Naive thymus-derived CD8-positive, alpha-beta T cell (primary cell): ENCODE results near the gene PIK3AP1. TPM values are rescaled to one million over a fixed set of nuclear protein-coding genes. Genes with fewer than 3 reads are reported as not detected.
"Not testable (repeated sequence)": the region's sequence is repeated elsewhere in the genome, so short reads cannot be mapped to it uniquely, and the experiment has no call there.

Experiments
- ATAC-seq, 2 donors: fragments of 150-1000 bp; cut with Tn5 transposase in 1 of 2; sonication (Bioruptor Pico), chemical (Tn5 transposase) in 1 of 2; 1 replicate in 1 of 2; 2 replicates in 1 of 2; pipeline ENCODE4 v1.10.0; 2021; ENCODE audit warnings: mild to moderate bottlenecking in 2 of 2, moderate library complexity in 2 of 2
- POLR2A ChIA-PET: fragments of 350-600 bp; sonication (Branson Sonifier 250); formaldehyde crosslinking; loops from one replicate; lab custom pipeline; 2021; ENCODE audit warnings: antibody characterized with exemption; lab: Charles Lee
- DNase-seq, 10 donors: peaks; one replicate each; pipeline versions ENCODE4 v3.0.0 to v3.0.0-alpha.2; 2020 to 2022
- H3K27ac Mint-ChIP-seq, 10 donors: one replicate each; pipeline ENCODE4 v1.8.0; 2020 to 2022; ENCODE audit warnings: mild to moderate bottlenecking in 10 of 10, mixed read lengths in 10 of 10, moderate library complexity in 4 of 10, inconsistent platforms in 1 of 10
- H3K27me3 Mint-ChIP-seq, 5 donors: one replicate each; pipeline ENCODE4 v1.8.0; 2021 to 2022; ENCODE audit warnings: mixed read lengths in 5 of 5
- H3K36me3 Mint-ChIP-seq, 3 donors: one replicate each; pipeline ENCODE4 v1.8.0; 2020 to 2022; ENCODE audit warnings: mixed read lengths in 3 of 3, mild to moderate bottlenecking in 2 of 3, inconsistent platforms in 1 of 3
- H3K4me1 Mint-ChIP-seq, 4 donors: one replicate each; pipeline ENCODE4 v1.8.0; 2021 to 2022; ENCODE audit warnings: mixed read lengths in 4 of 4
- H3K4me3 Mint-ChIP-seq, 10 donors: one replicate each; pipeline ENCODE4 v1.8.0; 2020 to 2022; ENCODE audit warnings: mild to moderate bottlenecking in 10 of 10, mixed read lengths in 10 of 10, moderate library complexity in 6 of 10, inconsistent platforms in 1 of 10
- H3K9me3 Mint-ChIP-seq, 9 donors: one replicate each; pipeline ENCODE4 v1.8.0; 2020 to 2022; ENCODE audit warnings: mixed read lengths in 9 of 9, mild to moderate bottlenecking in 3 of 9, inconsistent platforms in 1 of 9, moderate library complexity in 1 of 9
- polyA plus RNA-seq, 3 donors: library from polyadenylated mRNA; unstranded; fragments of 300-500 nt; fragmentation: Illumina TruSeq; gene quantifications; one replicate each; pipeline ENCODE4 v1.2.3, GENCODE V29; 2021
- total RNA-seq, 8 experiments: library from RNA in 2 of 8; stranded (reverse) in 2 of 8; gene quantifications; one replicate each; pipeline ENCODE4 v1.2.3 and lab custom pipeline; 2021 to 2026

Gene PIK3AP1
- total and polyA plus RNA-seq, 5 experiments from 2014 or later: 0.77 to 20.2 (median 4.7) TPM

DNA sequence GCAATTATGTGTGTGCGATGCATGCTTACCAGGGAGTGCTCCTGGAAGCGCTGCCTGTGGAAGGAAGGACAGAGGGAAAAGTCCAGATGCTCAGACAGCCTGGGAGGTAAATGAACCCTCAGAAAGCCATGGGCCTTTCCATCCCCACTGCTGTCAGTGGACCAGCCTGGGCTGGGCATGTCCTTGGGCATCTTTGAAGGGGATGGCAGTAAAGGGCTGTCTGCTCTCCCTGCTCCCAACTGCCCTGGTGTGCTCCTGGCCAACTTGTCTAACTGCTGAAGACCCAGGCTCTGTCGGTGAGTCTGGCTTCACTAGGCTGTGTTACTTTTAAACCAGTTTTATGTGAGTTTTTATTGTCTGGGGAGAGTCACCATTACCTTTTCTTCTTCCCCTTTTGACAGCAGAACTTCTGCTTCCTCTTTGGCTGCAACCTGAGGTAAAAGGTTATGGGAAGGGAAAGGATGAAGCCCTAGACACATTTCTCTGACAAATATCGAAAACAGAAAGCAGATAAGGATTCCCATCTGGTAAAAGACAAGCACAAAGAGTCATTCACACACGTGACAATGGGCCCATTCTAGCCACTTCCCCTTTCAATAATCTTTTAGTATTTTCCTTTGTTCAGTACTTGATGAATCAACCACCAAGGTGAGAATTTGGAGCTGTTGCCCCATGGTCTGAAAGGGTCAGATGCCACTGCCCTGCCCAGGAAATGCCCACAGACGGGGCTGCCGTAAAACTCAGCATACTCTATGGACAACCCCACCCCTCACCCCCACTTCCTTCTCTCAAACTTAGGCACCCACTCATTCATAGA, 27.6 kb upstream of the PIK3AP1 start:
- ATAC-seq (peak in 1 of 2 donors; percentile 53), DNase-seq (peak in 1 of 10 donors; percentile 17)
- POLR2A ChIA-PET: no interaction called here
- peaks cover 0 to 31% (median 0%) of the 10 kb centered on the region in 4 donors for H3K4me1 Mint-ChIP-seq
- H3K27ac Mint-ChIP-seq: peak overlapping the region in 3 of 10 donors; percentile 48 to 87 (median 81)
- peak overlapping the region in 3 of 10 donors; percentile 7 to 63 (median 12) for H3K4me3 Mint-ChIP-seq
- H3K36me3 Mint-ChIP-seq: no peaks in the 10 kb centered on the region
- H3K9me3 Mint-ChIP-seq: no peaks in the 10 kb centered on the region
- peaks cover 0 to 4% (median 0%) of the 10 kb centered on the region in 5 donors for H3K27me3 Mint-ChIP-seq

DNA sequence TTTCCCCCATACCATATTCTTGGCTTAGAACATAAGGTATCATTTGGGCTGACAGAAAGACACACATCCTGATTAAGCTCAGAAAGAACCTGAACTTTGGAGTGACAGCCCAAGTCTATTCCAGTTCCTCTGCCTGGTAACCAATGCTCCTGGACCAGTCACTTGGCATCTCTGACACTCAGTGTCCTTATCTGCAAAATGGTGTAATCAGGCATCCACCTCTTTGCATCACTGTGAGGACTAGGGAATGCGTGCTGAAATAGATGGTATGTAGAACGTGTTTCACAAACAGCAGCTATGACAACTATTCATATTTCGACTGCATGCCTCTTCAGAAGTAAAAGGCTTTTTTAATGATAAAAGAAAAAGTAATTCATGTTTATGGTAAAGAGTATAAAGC, 26.2 kb upstream of the PIK3AP1 start:
- H3K4me3 Mint-ChIP-seq: peak overlapping the region in 1 of 10 donors; percentile 36
- no peaks in the 10 kb centered on the region for H3K9me3 Mint-ChIP-seq
- peaks cover 0 to 7% (median 2%) of the 10 kb centered on the region in 5 donors for H3K27me3 Mint-ChIP-seq
- no peak for DNase-seq
- POLR2A ChIA-PET: no interaction called here
- no peak for ATAC-seq
- peaks cover 0 to 31% (median 0%) of the 10 kb centered on the region in 4 donors for H3K4me1 Mint-ChIP-seq
- no peaks in the 10 kb centered on the region for H3K36me3 Mint-ChIP-seq
- H3K27ac Mint-ChIP-seq: no peak overlapping the region

DNA sequence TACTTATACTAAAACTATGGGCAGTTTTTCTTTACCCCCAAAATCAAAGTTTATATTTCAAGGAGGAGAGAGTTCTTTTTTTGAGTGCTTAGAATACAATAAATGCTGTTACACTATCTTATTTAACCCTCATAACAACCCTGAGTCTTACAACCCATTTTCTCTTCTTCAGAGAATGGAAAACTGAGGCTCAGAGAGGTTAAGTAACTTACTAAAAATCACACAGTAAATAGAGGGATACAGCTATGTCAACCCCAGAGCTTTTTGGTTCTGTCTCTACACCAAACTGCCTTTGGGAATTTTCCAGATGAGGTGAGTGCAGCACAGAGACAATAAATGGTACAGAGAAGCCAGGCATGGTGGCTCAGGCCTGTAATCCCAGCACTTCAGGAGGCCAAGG, 25.6 kb upstream of the PIK3AP1 start:
- H3K4me3 Mint-ChIP-seq: no peak overlapping the region
- POLR2A ChIA-PET: no interaction called here
- DNase-seq (no peak), ATAC-seq (no peak)
- H3K4me1 Mint-ChIP-seq: peaks cover 0 to 33% (median 0%) of the 10 kb centered on the region in 4 donors
- H3K36me3 Mint-ChIP-seq: no peaks in the 10 kb centered on the region
- no peak overlapping the region for H3K27ac Mint-ChIP-seq
- peaks cover 0 to 7% (median 2%) of the 10 kb centered on the region in 5 donors for H3K27me3 Mint-ChIP-seq
- H3K9me3 Mint-ChIP-seq: no peaks in the 10 kb centered on the region

DNA sequence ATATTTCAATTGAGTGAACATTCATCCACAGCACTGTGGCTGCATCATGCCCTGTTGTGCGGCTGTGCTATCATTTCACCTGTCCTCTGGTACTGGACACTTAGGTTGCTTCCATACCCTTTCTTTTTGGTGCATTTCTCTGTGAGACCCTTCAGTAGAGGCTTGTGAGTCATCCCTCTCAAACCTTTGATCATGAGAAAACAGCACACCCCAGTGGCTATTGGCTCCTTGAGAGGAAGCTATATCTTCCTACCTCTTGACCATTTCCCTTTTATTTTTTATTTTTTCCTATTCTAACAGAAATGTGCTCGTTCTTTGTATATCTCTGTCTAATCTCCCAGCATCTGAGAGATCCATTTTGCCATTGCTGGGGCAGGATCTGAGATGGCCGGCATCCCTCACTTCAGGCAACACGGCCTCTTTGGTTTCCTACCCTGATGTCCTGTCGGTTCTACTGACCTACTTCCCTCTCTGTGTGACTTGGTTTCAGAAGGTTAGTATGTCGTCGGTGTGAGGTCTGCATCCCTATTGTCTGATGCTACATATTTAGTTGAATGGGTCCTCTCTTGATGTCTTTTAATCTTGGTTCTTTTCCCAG, 23.8 kb upstream of the PIK3AP1 start:
- Mint-ChIP-seq H3K9me3 (no peaks in the 10 kb centered on the region), H3K27ac (peak overlapping the region in 2 of 10 donors; percentile 46 to 52), H3K4me3 (peak overlapping the region in 1 of 10 donors; percentile 33), H3K27me3 (peaks cover 0 to 7% (median 2%) of the 10 kb centered on the region in 5 donors), H3K36me3 (no peaks in the 10 kb centered on the region), H3K4me1 (peaks cover 0 to 43% (median 0%) of the 10 kb centered on the region in 4 donors)
- DNase-seq (peak in 1 of 10 donors; percentile 4), ATAC-seq (no peak)
- POLR2A ChIA-PET: no interaction called here

DNA sequence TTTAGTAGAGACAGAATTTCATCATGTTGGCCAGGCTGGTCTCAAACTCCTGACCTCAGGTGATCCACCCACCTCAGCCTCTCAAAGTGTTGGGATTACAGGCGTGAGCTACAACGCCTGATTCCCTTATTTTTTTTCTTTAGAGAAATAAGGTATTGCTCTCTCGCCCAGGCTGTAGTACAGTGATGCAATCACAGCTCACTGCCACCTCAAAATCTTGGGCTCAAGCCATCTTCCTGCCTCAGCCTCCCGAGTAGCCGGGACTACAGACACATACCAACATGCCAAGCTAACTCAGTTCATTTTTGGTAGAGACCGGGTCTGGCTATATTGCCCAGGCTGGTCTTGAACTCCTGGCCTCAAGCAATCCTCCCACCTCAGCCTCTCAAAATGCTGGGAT, 21.2 kb upstream of the PIK3AP1 start:
- H3K9me3 Mint-ChIP-seq, DNase-seq, ATAC-seq, H3K36me3 Mint-ChIP-seq, POLR2A ChIA-PET, H3K27me3 Mint-ChIP-seq, H3K4me3 Mint-ChIP-seq: not testable (repeated sequence)
- Mint-ChIP-seq H3K4me1 (peaks cover 0 to 40% (median 0%) of the 10 kb centered on the region in 4 donors), H3K27ac (peak overlapping the region in 1 of 10 donors; percentile 75)

DNA sequence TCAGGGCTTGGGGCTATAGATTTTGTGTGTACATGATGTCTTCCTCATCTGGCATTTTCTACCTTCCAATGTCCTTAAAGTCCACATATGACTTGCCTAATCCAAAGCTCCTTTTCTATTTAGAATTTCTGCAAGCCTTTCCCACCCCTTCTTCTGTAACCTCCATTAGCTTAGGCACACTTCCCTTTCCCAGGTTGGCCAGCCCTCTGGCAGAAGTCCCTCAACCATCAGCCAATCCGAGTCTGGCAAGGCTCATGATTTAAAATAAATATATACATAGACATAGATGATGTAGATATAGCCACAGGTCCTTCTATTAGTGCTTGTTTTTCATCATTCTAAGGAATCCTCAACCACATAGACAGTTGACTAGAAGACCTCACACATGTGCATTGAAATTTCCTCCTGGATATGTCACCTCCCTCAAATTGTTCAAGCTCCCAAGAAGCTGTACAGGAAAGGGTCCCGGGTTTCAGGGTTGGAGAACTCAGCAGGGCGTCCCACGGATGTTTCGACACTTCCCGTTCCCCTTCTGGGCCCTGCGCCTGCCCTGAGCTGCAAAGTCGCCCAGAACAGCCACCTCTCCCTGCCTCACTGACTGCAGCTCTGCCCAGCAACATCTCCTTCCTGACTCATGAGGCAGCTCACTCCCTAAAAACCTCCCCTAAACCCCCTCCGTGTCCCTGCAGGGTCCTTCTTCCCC, 20.4 kb upstream of the PIK3AP1 start:
- Mint-ChIP-seq H3K4me3 (peak overlapping the region in 1 of 10 donors; percentile 39), H3K27me3 (peaks cover 0 to 7% (median 2%) of the 10 kb centered on the region in 5 donors), H3K36me3 (no peaks in the 10 kb centered on the region), H3K4me1 (peaks cover 0 to 40% (median 0%) of the 10 kb centered on the region in 4 donors), H3K9me3 (no peaks in the 10 kb centered on the region), H3K27ac (peak overlapping the region in 3 of 10 donors; percentile 4 to 83 (median 75))
- POLR2A ChIA-PET: no interaction called here
- DNase-seq: no peak
- ATAC-seq: no peak

DNA sequence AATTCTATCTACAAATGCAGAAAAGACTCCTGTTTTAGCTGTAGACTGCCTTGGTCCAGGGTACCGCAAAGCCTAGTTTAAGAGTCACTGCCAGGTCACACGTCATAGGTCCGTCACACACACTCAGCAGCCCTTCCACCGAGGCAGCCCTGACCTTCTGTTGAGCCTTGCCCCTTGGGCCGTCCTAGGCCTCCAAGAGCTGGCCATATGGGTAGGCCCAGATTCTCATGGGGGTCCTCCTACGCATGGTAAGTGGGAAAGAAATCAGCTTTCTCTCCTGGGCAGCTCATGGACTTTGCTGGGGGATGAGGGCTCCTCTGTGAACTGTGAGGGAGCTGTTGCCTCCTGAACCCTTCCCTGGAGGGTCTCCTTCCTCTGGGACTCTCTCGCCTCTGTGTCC, 19.8 kb upstream of the PIK3AP1 start:
- H3K9me3 Mint-ChIP-seq: no peaks in the 10 kb centered on the region
- peak overlapping the region in 2 of 10 donors; percentile 4 to 75 for H3K27ac Mint-ChIP-seq
- no peak overlapping the region for H3K4me3 Mint-ChIP-seq
- DNase-seq (no peak), ATAC-seq (no peak)
- no peaks in the 10 kb centered on the region for H3K36me3 Mint-ChIP-seq
- H3K27me3 Mint-ChIP-seq: peaks cover 0 to 6% (median 2%) of the 10 kb centered on the region in 5 donors
- POLR2A ChIA-PET: no interaction called here
- peaks cover 0 to 37% (median 0%) of the 10 kb centered on the region in 4 donors for H3K4me1 Mint-ChIP-seq

DNA sequence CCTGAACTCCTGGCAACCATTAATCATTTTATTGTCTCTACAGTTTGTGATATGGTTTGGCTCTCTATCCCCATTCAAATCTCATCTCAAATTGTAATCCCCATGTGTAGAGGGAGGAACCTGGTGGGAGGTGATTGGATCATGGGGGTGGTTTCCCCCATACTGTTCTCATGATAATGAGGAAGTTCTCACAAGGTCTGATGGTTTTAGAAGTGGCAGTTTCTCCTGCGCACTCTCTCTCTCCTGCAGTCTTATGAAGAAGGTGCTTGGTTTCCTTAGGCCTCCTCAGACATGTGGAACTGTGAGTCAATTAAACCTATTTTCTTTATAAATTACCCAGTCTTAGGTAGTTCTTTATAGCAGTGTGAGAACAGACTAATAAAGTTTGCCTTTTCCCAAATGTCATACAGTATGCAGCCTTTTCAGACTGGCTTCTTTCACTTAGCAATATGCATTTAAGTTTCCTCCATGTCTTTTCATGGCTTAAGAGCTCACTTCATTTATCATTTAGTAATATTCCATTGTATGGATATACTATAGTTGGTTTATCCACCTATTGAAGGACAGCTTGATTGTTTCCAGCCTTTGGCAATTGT, 17.1 kb upstream of the PIK3AP1 start:
- H3K4me1 Mint-ChIP-seq: peaks cover 0 to 27% (median 0%) of the 10 kb centered on the region in 4 donors
- ATAC-seq: peak in 1 of 2 donors; percentile 37
- H3K9me3 Mint-ChIP-seq, DNase-seq, POLR2A ChIA-PET, H3K27me3 Mint-ChIP-seq, H3K36me3 Mint-ChIP-seq: not testable (repeated sequence)
- H3K27ac Mint-ChIP-seq: peak overlapping the region in 1 of 10 donors; percentile 27
- peak overlapping the region in 1 of 10 donors; percentile 65 for H3K4me3 Mint-ChIP-seq

DNA sequence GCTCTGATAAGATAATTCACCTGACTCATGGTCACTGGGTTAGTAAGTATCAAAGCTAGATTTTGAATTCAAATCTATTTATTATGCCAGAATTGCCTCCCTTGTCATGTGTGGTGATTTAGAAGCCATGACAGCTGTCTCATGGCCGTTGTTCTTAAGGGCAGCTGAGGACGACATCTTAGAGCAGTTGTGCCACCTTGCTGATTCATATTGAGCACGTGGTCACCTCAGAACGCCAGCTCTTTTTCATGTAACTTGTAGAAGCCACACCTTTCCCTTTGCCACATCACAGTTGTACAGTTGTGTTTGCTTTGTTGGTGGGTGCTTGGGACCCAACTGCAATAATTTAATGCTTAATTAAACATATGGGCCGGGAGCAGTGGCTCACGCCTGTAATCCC, 4.3 kb upstream of the PIK3AP1 start:
- Mint-ChIP-seq H3K9me3 (no peaks in the 10 kb centered on the region), H3K4me1 (peaks cover 12 to 38% (median 19%) of the 10 kb centered on the region in 4 donors), H3K27me3 (no peaks in the 10 kb centered on the region), H3K27ac (no peak overlapping the region), H3K4me3 (no peak overlapping the region), H3K36me3 (no peaks in the 10 kb centered on the region)
- POLR2A ChIA-PET: no interaction called here
- DNase-seq (no peak), ATAC-seq (no peak)

DNA sequence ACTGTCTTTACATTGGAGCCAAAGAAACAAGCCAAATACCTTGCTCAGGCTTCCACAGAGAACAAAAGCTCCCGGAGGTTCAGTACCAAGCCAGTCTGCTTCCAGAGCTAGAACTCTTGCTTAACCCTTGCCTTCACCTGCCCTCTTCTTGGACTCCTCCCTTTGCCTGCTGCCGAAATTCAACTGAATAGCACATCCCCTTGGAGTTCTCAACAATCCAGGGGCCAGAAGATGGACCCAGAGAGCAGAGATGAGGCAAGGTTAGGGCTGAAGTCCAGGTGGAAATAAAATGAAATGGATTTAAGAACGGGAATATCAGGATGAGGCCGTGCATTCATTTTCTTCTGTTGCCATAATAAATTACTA, 876 bp upstream of the PIK3AP1 start:
- peak overlapping the region; percentile 83 to 94 (median 87) for H3K4me3 Mint-ChIP-seq
- no peaks in the 10 kb centered on the region for H3K27me3 Mint-ChIP-seq
- DNase-seq (no peak), ATAC-seq (no peak)
- no peaks in the 10 kb centered on the region for H3K9me3 Mint-ChIP-seq
- H3K27ac Mint-ChIP-seq: peak overlapping the region; percentile 21 to 90 (median 77)
- H3K4me1 Mint-ChIP-seq: peaks cover 16 to 59% (median 21%) of the 10 kb centered on the region in 4 donors
- H3K36me3 Mint-ChIP-seq: no peaks in the 10 kb centered on the region
- POLR2A ChIA-PET: no interaction called here

DNA sequence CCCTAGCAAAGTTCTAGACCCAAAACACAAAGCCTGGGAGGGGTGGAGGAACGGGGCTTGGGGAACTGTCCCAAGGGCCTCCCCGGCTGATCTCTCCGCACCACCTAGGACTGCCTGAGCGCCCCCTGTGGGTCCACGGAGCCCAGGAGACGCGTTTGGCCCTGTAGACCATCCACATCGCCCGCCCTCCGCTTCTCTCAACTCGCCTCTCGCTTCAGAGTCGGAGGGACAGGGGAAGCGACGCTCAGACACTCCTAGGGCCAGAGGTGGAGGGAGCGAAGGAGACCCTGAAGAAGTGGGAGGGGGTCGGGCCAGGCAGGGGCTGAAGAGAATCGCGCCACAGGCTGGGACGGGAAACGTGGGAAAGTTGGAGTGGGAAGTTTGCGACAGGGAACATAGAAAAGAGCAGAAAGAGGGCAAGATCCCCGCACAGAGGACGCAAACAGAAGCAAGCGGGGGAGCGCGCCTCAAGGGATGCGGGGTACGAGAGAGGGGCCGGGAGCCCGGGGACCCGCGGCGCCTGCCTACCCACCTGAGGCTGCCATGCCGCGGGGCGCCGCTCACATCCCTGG, 378 bp downstream of the PIK3AP1 start:
- ATAC-seq (peak; percentile 61 to 65), DNase-seq (peak; percentile 8 to 76 (median 26))
- peaks cover 16 to 60% (median 21%) of the 10 kb centered on the region in 4 donors for H3K4me1 Mint-ChIP-seq
- POLR2A ChIA-PET: interaction anchor here (0.6 kb wide), 1 partner anchor 114 kb away, joined by 3 read pairs; no protein-coding TSS in a partner anchor
- H3K27me3 Mint-ChIP-seq: no peaks in the 10 kb centered on the region
- H3K9me3 Mint-ChIP-seq: no peaks in the 10 kb centered on the region
- H3K27ac Mint-ChIP-seq: peak overlapping the region in 8 of 10 donors; percentile 53 to 94 (median 90)
- H3K4me3 Mint-ChIP-seq: peak overlapping the region; percentile 84 to 99 (median 92)
- no peaks in the 10 kb centered on the region for H3K36me3 Mint-ChIP-seq

DNA sequence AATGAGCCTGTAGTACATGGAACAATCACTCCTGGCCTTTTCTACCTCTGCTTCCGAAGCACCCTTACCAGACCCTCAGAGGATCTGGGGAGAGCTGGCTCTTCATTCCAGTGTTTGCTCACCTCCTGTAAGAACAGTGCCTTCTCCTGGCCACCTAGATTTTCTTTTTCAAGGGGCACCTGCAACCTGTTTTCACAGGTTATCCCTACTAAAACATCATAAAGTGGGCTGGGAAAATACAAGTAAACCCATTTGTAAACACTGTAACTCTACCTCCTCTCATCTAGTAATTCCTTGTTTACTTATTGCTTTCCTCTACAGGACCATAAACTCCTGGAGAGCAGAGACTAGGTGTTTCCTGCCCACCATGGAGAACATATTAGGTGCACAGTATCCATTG, 1.1 kb downstream of the PIK3AP1 start:
- POLR2A ChIA-PET: no interaction called here
- DNase-seq (no peak), ATAC-seq (no peak)
- no peaks in the 10 kb centered on the region for H3K36me3 Mint-ChIP-seq
- no peaks in the 10 kb centered on the region for H3K27me3 Mint-ChIP-seq
- H3K9me3 Mint-ChIP-seq: no peaks in the 10 kb centered on the region
- peak overlapping the region in 6 of 10 donors; percentile 7 to 91 (median 50) for H3K27ac Mint-ChIP-seq
- peaks cover 16 to 65% (median 21%) of the 10 kb centered on the region in 4 donors for H3K4me1 Mint-ChIP-seq
- H3K4me3 Mint-ChIP-seq: peak overlapping the region; percentile 84 to 99 (median 92)
